Lower lobe of right lung (tissue), 2 donors: ENCODE results near the gene ANKRD42. TPM values are rescaled to one million over a fixed set of nuclear protein-coding genes. Genes with fewer than 3 reads are reported as not detected.

Experiments used
- ATAC-seq, 2 donors: fragments of 200-7000 bp; cut with Tn5 transposase; one replicate each; pipeline ENCODE4 v1.9.1; 2020 to 2022; ENCODE audit warnings: mild to moderate bottlenecking in 2 of 2, moderate library complexity in 2 of 2
- DNase-seq: peaks from one replicate; pipeline ENCODE4 v3.0.0-alpha.2; 2020
- H3K27ac ChIP-seq: fragments of 200-600 bp; one replicate; pipeline ENCODE4 v1.8.0; 2022
- H3K27me3 ChIP-seq: fragments of 200-600 bp; one replicate; pipeline ENCODE4 v1.8.0; 2022; ENCODE audit warnings: low read depth
- H3K36me3 ChIP-seq: fragments of 200-600 bp; one replicate; pipeline ENCODE4 v1.8.0; 2022; ENCODE audit warnings: mild to moderate bottlenecking
- H3K4me1 ChIP-seq: fragments of 200-600 bp; one replicate; pipeline ENCODE4 v1.8.0; 2022
- H3K4me3 ChIP-seq: fragments of 200-600 bp; one replicate; pipeline ENCODE4 v1.8.0; 2022; ENCODE audit warnings: mild to moderate bottlenecking
- H3K9me3 ChIP-seq: fragments of 200-600 bp; one replicate; pipeline ENCODE4 v1.8.0; 2022
- CTCF ChIP-seq: fragments of 200-600 bp; IDR thresholded peaks from one replicate; pipeline ENCODE4 v1.8.0; 2022; ENCODE audit warnings: antibody characterized with exemption, mild to moderate bottlenecking
- intact Hi-C: fragments of 100-400 bp; cut with DNase I; formaldehyde crosslinking; loops from one replicate; pipeline ENCODE4 v1.11.0; 2022
- total RNA-seq: library from RNA; stranded (reverse); fragmentation: NEBNext Ultra II Directional; extraction: Animal tissue kit (Norgen Biotek cat#: 25700); gene quantifications from one replicate; pipeline ENCODE4 v1.2.1, GENCODE V29; 2021
- donor health status: DM: no; HTN: yes; CAD: no; lungs with severe emphysema.

Gene ANKRD42
- total RNA-seq, 1 donor from 2014 or later = 15.9 TPM

DNA sequence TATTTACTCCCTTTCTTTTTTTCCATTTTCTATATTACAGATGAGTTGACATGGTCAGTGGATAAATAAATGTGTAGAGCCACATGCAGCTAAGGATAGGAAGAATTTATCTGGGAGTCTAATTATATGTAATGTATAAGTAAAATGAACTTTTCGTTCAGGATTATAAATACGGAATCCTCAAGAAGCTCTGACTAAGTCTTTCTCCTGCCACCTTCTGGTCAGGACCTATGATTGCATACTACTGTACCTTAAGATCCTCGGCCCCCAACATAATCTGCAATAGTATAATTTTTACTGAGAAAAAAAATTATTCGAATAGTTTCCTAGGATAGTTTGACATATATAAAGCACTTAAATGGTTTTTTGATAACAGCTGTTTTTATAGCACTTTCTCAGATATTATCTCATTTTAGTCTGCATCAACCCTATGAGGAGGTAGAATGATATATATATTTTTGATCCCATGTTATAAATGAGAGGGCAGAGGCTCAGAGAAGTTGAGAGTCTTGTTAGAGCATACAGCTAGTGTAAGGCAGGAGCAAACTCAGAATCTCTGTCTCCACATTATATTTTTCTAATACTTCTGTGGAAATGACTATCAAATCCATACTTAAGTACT, 56.6 kb downstream of the ANKRD42 start:
- peak in 1 of 2 donors; percentile 71 for ATAC-seq
- Histone ChIP-seq H3K36me3 (no peaks in the 10 kb centered on the region), H3K27ac (no peak overlapping the region), H3K27me3 (no peaks in the 10 kb centered on the region), H3K4me3 (no peak overlapping the region), H3K4me1 (no peaks in the 10 kb centered on the region), H3K9me3 (no peaks in the 10 kb centered on the region)
- DNase-seq = no peak
- TF ChIP-seq CTCF = peak; percentile 68
- intact Hi-C loops = loop anchor here (10.0 kb wide), 1 partner anchor 345 kb away; the partner anchor contains the start of genes DDIAS and PRCP

DNA sequence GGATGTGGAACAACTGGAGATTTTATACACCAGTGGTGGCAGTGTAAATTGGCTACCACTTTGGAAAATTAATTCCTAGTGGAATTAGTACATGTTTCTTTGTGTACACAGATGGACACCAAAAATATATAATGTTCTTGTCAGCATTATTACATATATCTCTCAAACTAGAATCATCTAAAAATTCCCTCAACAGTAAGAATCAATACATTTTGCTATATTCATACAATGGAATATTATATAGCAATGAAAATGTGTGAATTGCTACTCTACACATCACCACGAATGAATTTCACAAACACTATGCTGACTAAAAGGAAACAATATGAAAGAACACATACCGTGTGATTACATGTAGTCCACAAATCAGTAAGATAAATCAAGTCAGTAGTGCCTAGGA, 58.8 kb downstream of the ANKRD42 start:
- intact Hi-C loops = loop anchor here (10.0 kb wide), 1 partner anchor 347 kb away; the partner anchor contains the start of genes DDIAS and PRCP
- Histone ChIP-seq H3K27ac (no peak overlapping the region), H3K4me3 (no peak overlapping the region), H3K36me3 (peaks cover 3% of the 10 kb centered on the region), H3K9me3 (no peaks in the 10 kb centered on the region), H3K4me1 (no peaks in the 10 kb centered on the region), H3K27me3 (no peaks in the 10 kb centered on the region)
- no peak for TF ChIP-seq CTCF
- DNase-seq (no peak), ATAC-seq (no peak)

- TF ChIP-seq CTCF = no peak
- Histone ChIP-seq H3K4me1 (no peaks in the 10 kb centered on the region), H3K36me3 (peaks cover 10% of the 10 kb centered on the region), H3K27me3 (no peaks in the 10 kb centered on the region), H3K4me3 (no peak overlapping the region), H3K27ac (no peak overlapping the region), H3K9me3 (no peaks in the 10 kb centered on the region)
- no peak for ATAC-seq
- intact Hi-C loops = loop anchor here (10.0 kb wide), 1 partner anchor 348 kb away; the partner anchor contains the start of genes DDIAS and PRCP
- no peak for DNase-seq
These were observed 59.4 kb downstream of the ANKRD42 start for GRCh38 chr11:83252941-83253340.

- H3K9me3 ChIP-seq = no peaks in the 10 kb centered on the region
- intact Hi-C loops = loop anchor here (10.0 kb wide), 1 partner anchor 351 kb away; the partner anchor contains the start of genes DDIAS and PRCP
- ATAC-seq = no peak
These were observed 61.9 kb downstream of the ANKRD42 start for GRCh38 chr11:83255366-83255765.

DNA sequence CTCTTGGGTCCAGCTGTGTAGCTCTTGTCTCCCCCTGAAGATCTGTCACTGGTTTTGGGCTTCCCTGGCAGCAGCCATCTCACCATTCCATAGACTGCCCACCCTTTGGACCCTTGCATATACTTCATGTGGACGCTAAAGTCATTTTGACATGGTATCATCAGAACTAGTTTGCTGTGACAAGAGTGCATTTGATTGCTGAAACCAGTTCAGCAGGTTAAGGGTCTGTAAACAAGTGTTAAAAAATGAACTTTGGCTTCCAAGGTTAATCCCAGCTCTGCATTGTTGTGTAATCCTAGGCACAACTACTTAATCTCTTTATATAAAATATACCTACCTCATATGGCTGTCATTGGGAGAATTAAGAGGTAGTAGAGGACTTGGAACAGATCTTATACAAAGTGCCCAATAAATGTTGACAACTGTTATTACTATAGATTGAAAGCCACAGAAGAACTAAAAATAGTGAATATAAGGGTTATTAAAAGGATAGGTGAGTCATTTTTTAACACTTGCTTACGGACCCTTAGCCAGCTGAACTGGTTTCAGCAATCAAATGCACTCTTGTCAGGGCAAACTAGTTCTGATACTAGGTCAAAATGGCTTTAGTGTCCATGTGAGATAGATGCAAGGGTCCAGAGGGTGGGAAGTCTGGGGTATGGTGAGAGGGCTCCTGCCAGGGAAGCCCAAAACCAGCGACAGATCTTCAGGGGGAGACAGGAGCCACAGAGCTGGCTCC, 63.3 kb downstream of the ANKRD42 start:
- Histone ChIP-seq H3K36me3 (peaks cover 46% of the 10 kb centered on the region), H3K27me3 (no peaks in the 10 kb centered on the region), H3K27ac (no peak overlapping the region), H3K9me3 (no peaks in the 10 kb centered on the region), H3K4me3 (no peak overlapping the region), H3K4me1 (no peaks in the 10 kb centered on the region)
- intact Hi-C loops = loop anchor here (10.0 kb wide), 1 partner anchor 352 kb away; the partner anchor contains the start of genes DDIAS and PRCP
- DNase-seq = no peak
- no peak for TF ChIP-seq CTCF
- no peak for ATAC-seq

More at GRCh38 chr11:83255366-83255765, 61.9 kb downstream of the ANKRD42 start:
- DNase-seq = no peak
- Histone ChIP-seq H3K4me3 (no peak overlapping the region), H3K27ac (no peak overlapping the region), H3K27me3 (no peaks in the 10 kb centered on the region), H3K36me3 (peaks cover 34% of the 10 kb centered on the region), H3K4me1 (no peaks in the 10 kb centered on the region)
- TF ChIP-seq CTCF = no peak
